SK-N-SH treated with all-trans-retinoic acid at 6 μM for 48 hours (cell line): ENCODE results near the gene RAB31.

Source experiments
- ATAC-seq: fragments of 200-7000 bp; cut with Tn5 transposase; 3 replicates; pipeline ENCODE4 v1.9.1; 2020; ENCODE audit warnings: mild to moderate bottlenecking, moderate library complexity
- ARNTL ChIP-seq: fragments of 450-650 bp; formaldehyde crosslinking; IDR thresholded peaks from 2 replicates; pipeline ENCODE4 v1.5.0; 2020; ENCODE audit warnings: low read depth, mild to moderate bottlenecking, moderate library complexity, borderline replicate concordance
- BACH2 ChIP-seq: fragments of 250-450 bp; sonication (Bioruptor Pico); IDR thresholded peaks from 2 replicates; pipeline ENCODE4 v1.9.0; 2021; ENCODE audit warnings: mild to moderate bottlenecking, borderline replicate concordance
- CREB5 ChIP-seq: fragments of 250-450 bp; sonication (Bioruptor Pico); IDR thresholded peaks from 2 replicates; pipeline ENCODE4 v1.5.1; 2020; ENCODE audit warnings: low read depth, mild to moderate bottlenecking, moderate library complexity
- CSDC2 ChIP-seq: fragments of 250-450 bp; sonication (Bioruptor Pico); IDR thresholded peaks from 2 replicates; pipeline ENCODE4 v1.5.0; 2020; ENCODE audit warnings: mild to moderate bottlenecking, moderate library complexity
- ESRRG ChIP-seq: fragments of 250-450 bp; sonication (Bioruptor Pico); IDR thresholded peaks from 2 replicates; pipeline ENCODE4 v1.6.1; 2021; ENCODE audit warnings: mild to moderate bottlenecking
- ISL1 ChIP-seq: fragments of 250-450 bp; sonication (Bioruptor Pico); IDR thresholded peaks from 2 replicates; pipeline ENCODE4 v2.1.2; 2022; ENCODE audit warnings: mild to moderate bottlenecking, moderate library complexity
- PATZ1 ChIP-seq: fragments of 250-450 bp; sonication (Bioruptor Pico); IDR thresholded peaks from 2 replicates; pipeline ENCODE4 v1.8.0; 2020; ENCODE audit warnings: mild to moderate bottlenecking, moderate library complexity, borderline replicate concordance
- POU6F1 ChIP-seq: fragments of 250-450 bp; sonication (Bioruptor Pico); IDR thresholded peaks from 2 replicates; pipeline ENCODE4 v1.8.0; 2021; ENCODE audit warnings: low read depth, mild to moderate bottlenecking, moderate library complexity, borderline replicate concordance
- PPARA ChIP-seq: fragments of 250-450 bp; sonication (Bioruptor Pico); IDR thresholded peaks from 2 replicates; pipeline ENCODE4 v1.5.0; 2020; ENCODE audit warnings: mild to moderate bottlenecking, borderline replicate concordance
- RARB ChIP-seq: fragments of 250-450 bp; sonication (Bioruptor Pico); IDR thresholded peaks from 2 replicates; pipeline ENCODE4 v1.8.0; 2021; ENCODE audit warnings: mild to moderate bottlenecking, moderate library complexity
- SNAI2 ChIP-seq: fragments of 250-450 bp; sonication (Bioruptor Pico); IDR thresholded peaks from 2 replicates; pipeline ENCODE4 v1.5.0; 2020; ENCODE audit warnings: mild to moderate bottlenecking, moderate library complexity
- TCF4 ChIP-seq: fragments of 250-450 bp; sonication (Bioruptor Pico); IDR thresholded peaks from 2 replicates; pipeline ENCODE4 v1.8.0; 2021; ENCODE audit warnings: mild to moderate bottlenecking, moderate library complexity, borderline replicate concordance
- TOX ChIP-seq: fragments of 250-450 bp; sonication (Bioruptor Pico); IDR thresholded peaks from 2 replicates; pipeline ENCODE4 v1.8.0; 2021; ENCODE audit warnings: mild to moderate bottlenecking, moderate library complexity, borderline replicate concordance
- TSHZ2 ChIP-seq: fragments of 250-450 bp; sonication (Bioruptor Pico); IDR thresholded peaks from 2 replicates; pipeline ENCODE4 v1.5.0; 2020; ENCODE audit warnings: mild to moderate bottlenecking, moderate library complexity
- ZC3H10 ChIP-seq: fragments of 250-450 bp; sonication (Bioruptor Pico); IDR thresholded peaks from 2 replicates; pipeline ENCODE4 v1.5.1; 2021; ENCODE audit warnings: mild to moderate bottlenecking, moderate library complexity
- ZFP30 ChIP-seq: fragments of 450-650 bp; formaldehyde crosslinking; IDR thresholded peaks from 2 replicates; pipeline ENCODE4 v1.5.0; 2022; ENCODE audit warnings: mild to moderate bottlenecking, moderate library complexity
- ZNF565 ChIP-seq: fragments of 450-650 bp; formaldehyde crosslinking; conservative IDR thresholded peaks from 2 replicates; pipeline ENCODE4 v1.5.0; 2020; ENCODE audit warnings: low read depth, mild to moderate bottlenecking, moderate library complexity
- ZNF70 ChIP-seq: fragments of 450-650 bp; formaldehyde crosslinking; IDR thresholded peaks from 2 replicates; pipeline ENCODE4 v1.5.0; 2020; ENCODE audit warnings: mild to moderate bottlenecking, moderate library complexity

RAB31 gene

GRCh38 chr18:9741406-9741792 lies 33.3 kb downstream of the RAB31 start:
- TF ChIP-seq POU6F1 (CRISPR knock-in tag) (no peak), TSHZ2 (CRISPR knock-in tag) (no peak), CREB5 (CRISPR knock-in tag) (no peak), TOX (CRISPR knock-in tag) (no peak), RARB (no peak), BACH2 (CRISPR knock-in tag) (no peak), ISL1 (CRISPR knock-in tag) (no peak), ZC3H10 (CRISPR knock-in tag) (no peak), TCF4 (CRISPR knock-in tag) (no peak), PPARA (no peak), ZNF70 (CRISPR knock-in tag) (no peak), PATZ1 (no peak), ARNTL (CRISPR knock-in tag) (no peak), CSDC2 (CRISPR knock-in tag) (no peak), ZNF565 (no peak), ZFP30 (no peak), ESRRG (CRISPR knock-in tag) (no peak)
- ATAC-seq: no peak

DNA sequence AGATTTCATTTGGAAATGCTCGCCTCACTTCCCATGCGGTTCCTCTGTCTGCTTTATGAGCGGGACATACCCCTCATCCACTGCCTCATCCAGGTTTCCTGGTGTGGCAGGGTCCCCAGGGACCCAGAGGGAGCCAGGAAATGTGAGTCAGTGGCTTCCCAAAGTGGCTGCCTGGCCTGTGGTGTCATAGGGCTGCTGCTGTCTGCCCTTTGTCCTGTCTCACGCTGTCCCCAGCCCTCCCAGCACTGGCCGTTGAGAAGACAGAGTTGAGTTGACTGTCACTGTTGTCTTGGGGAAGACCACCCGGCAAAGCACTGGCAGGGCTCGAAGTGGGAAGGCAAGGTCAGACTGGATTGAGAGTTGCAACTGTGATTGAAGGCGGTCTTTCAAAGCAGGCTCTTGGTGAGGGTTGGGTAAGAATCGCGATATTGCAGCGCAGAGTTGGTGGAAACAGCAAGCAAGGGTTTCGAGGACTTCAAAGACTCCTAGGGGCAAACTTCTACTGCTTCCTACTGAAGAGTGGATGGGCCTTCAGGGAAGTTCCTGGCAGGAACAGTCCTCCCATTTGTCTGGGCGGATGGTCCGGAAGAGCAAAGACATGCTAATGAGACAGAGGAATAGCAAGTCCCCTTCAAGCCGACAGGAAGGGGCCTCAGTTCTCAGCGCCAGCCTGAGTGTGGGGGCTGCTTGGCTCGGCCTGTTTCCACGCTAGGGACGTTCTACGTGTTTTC lies 33.9 kb downstream of the RAB31 start:
- no peak for ATAC-seq

More for the DNA sequence above, 33.9 kb downstream of the RAB31 start:
- TF ChIP-seq ESRRG (CRISPR knock-in tag) (no peak), CSDC2 (CRISPR knock-in tag) (no peak), ZC3H10 (CRISPR knock-in tag) (no peak), POU6F1 (CRISPR knock-in tag) (no peak), RARB (no peak), CREB5 (CRISPR knock-in tag) (no peak), BACH2 (CRISPR knock-in tag) (no peak), TCF4 (CRISPR knock-in tag) (no peak), PATZ1 (no peak), ZFP30 (no peak), SNAI2 (CRISPR knock-in tag) (no peak)
